ENCODE data around the gene SERINC1.
A peak's percentile ranks its signal among the peaks of the same experiment; 100 is the strongest.

The SERINC1 gene

GRCh38 chr6:122432816-122433215 lies 38.8 kb downstream of the SERINC1 start:
- no peak for DNase-seq (ENCODE audit: low read depth)

- no peak for DNase-seq (ENCODE audit: low read depth)
These were observed 39.8 kb downstream of the SERINC1 start for GRCh38 chr6:122431780-122432179.

GRCh38 chr6:122429323-122429722 lies 42.3 kb downstream of the SERINC1 start:
- DNase-seq (ENCODE audit: low read depth) = no peak

- DNase-seq (ENCODE audit: low read depth) = no peak
These were observed 42.8 kb downstream of the SERINC1 start for GRCh38 chr6:122428781-122429180.

GRCh38 chr6:122426597-122426996 lies 45.0 kb downstream of the SERINC1 start:
- no peak for DNase-seq (ENCODE audit: low read depth)

GRCh38 chr6:122423734-122424133 lies 47.9 kb downstream of the SERINC1 start:
- DNase-seq (ENCODE audit: low read depth) = no peak

GRCh38 chr6:122422614-122423267 lies 48.9 kb downstream of the SERINC1 start:
- no peak for DNase-seq (ENCODE audit: low read depth)

GRCh38 chr6:122422003-122422402 lies 49.6 kb downstream of the SERINC1 start:
- DNase-seq (ENCODE audit: low read depth) = no peak

GRCh38 chr6:122416825-122417224 lies 54.8 kb downstream of the SERINC1 start:
- no peak for DNase-seq (ENCODE audit: low read depth)

- no peak for DNase-seq (ENCODE audit: low read depth)
These were observed 59.6 kb downstream of the SERINC1 start for GRCh38 chr6:122412001-122412400.

- no peak for DNase-seq (ENCODE audit: low read depth)
These were observed 62.7 kb downstream of the SERINC1 start for GRCh38 chr6:122408702-122409458.

GRCh38 chr6:122408240-122408639 lies 63.4 kb downstream of the SERINC1 start:
- DNase-seq (ENCODE audit: low read depth) = no peak

- no peak for DNase-seq (ENCODE audit: low read depth)
These were observed 63.9 kb downstream of the SERINC1 start for GRCh38 chr6:122407712-122408111.

GRCh38 chr6:122406187-122406586 lies 65.4 kb downstream of the SERINC1 start:
- no peak for DNase-seq (ENCODE audit: low read depth)

GRCh38 chr6:122405417-122405816 lies 66.2 kb downstream of the SERINC1 start:
- DNase-seq (ENCODE audit: low read depth) = no peak

GRCh38 chr6:122404444-122404843 lies 67.2 kb downstream of the SERINC1 start:
- DNase-seq (ENCODE audit: low read depth) = no peak

GRCh38 chr6:122401104-122401503 lies 70.5 kb downstream of the SERINC1 start:
- DNase-seq (ENCODE audit: low read depth) = no peak

GRCh38 chr6:122400462-122401089 lies 71.0 kb downstream of the SERINC1 start:
- no peak for DNase-seq (ENCODE audit: low read depth)

GRCh38 chr6:122400121-122400450 lies 71.5 kb downstream of the SERINC1 start:
- no peak for DNase-seq (ENCODE audit: low read depth)

GRCh38 chr6:122399348-122400120 lies 72.1 kb downstream of the SERINC1 start, which contains the start of gene HSF2:
Gene HSF2 (plus strand): TSS chr6:122399652. CDS start chr6:122399738, 86 bp downstream.
- DNase-seq (ENCODE audit: low read depth) = peak; percentile 90

GRCh38 chr6:122399055-122399347 lies 72.6 kb downstream of the SERINC1 start:
- DNase-seq (ENCODE audit: low read depth) = no peak

- no peak for DNase-seq (ENCODE audit: low read depth)
These were observed 77.6 kb downstream of the SERINC1 start for GRCh38 chr6:122394016-122394415.

Measured in CMK (cell line).